Breast epithelium (tissue), 3 donors: ENCODE measurements around the gene ABHD6.
"Not testable (repeated sequence)": the region's sequence is repeated elsewhere in the genome, so short reads cannot be mapped to it uniquely, and the experiment has no call there.

Experiments
- CTCF ChIP-seq, 3 donors: fragments of 450-650 bp; IDR thresholded peaks; one replicate each; pipeline ENCODE4 v1.5.1; 2016 to 2017; ENCODE audit warnings: antibody characterized with exemption in 3 of 3, mild to moderate bottlenecking in 3 of 3, moderate library complexity in 3 of 3
- POLR2AphosphoS5 ChIP-seq, 3 donors: sonication (generic); formaldehyde crosslinking; IDR thresholded peaks; one replicate each; pipeline ENCODE4 v1.6.1; 2017; ENCODE audit warnings: antibody characterized with exemption in 3 of 3

- TF ChIP-seq POLR2AphosphoS5, CTCF (IDR thresholded peaks at IDR 0.05): not testable (repeated sequence)
These were observed 51.5 kb downstream of the ABHD6 start for GRCh38 chr3:58288964-58289613.
